Measurements from ENCODE around the gene TMEM260.

Gene TMEM260

GRCh38 chr14:56570295-56570694 is 9.3 kb upstream of the TMEM260 start:
- no peak for DNase-seq (ENCODE audit: extremely low read depth, low read depth)
- TF ChIP-seq CTCF (IDR thresholded peaks at IDR 0.05; ENCODE audit: low read depth, low read length, missing control alignments) = no peak
- no peak overlapping the region for H3K4me3 ChIP-seq (replicated peaks; ENCODE audit: low read depth, low read length)

GRCh38 chr14:56580221-56580711 is 668 bp downstream of the TMEM260 start:
- peak overlapping the region; percentile 99 for H3K4me3 ChIP-seq (replicated peaks; ENCODE audit: low read depth, low read length)
- no peak for TF ChIP-seq CTCF (IDR thresholded peaks at IDR 0.05; ENCODE audit: low read depth, low read length, missing control alignments)
- no peak for DNase-seq (ENCODE audit: extremely low read depth, low read depth)

- no peak for DNase-seq (ENCODE audit: extremely low read depth, low read depth)
- H3K4me3 ChIP-seq (replicated peaks; ENCODE audit: low read depth, low read length) = peak overlapping the region; percentile 99
- TF ChIP-seq CTCF (IDR thresholded peaks at IDR 0.05; ENCODE audit: low read depth, low read length, missing control alignments) = no peak
Observed at GRCh38 chr14:56581041-56581727, 1.6 kb downstream of the TMEM260 start.

GRCh38 chr14:56585461-56586084 is 6.0 kb downstream of the TMEM260 start:
- no peak for DNase-seq (ENCODE audit: extremely low read depth, low read depth)
- TF ChIP-seq CTCF (IDR thresholded peaks at IDR 0.05; ENCODE audit: low read depth, low read length, missing control alignments) = no peak
- no peak overlapping the region for H3K4me3 ChIP-seq (replicated peaks; ENCODE audit: low read depth, low read length)

GRCh38 chr14:56587701-56588100 is 8.1 kb downstream of the TMEM260 start:
- TF ChIP-seq CTCF (IDR thresholded peaks at IDR 0.05; ENCODE audit: low read depth, low read length, missing control alignments) = no peak
- DNase-seq (ENCODE audit: extremely low read depth, low read depth) = no peak
- H3K4me3 ChIP-seq (replicated peaks; ENCODE audit: low read depth, low read length) = no peak overlapping the region

- no peak for DNase-seq (ENCODE audit: extremely low read depth, low read depth)
- no peak overlapping the region for H3K4me3 ChIP-seq (replicated peaks; ENCODE audit: low read depth, low read length)
- TF ChIP-seq CTCF (IDR thresholded peaks at IDR 0.05; ENCODE audit: low read depth, low read length, missing control alignments) = no peak
Observed at GRCh38 chr14:56590535-56590960, 10.9 kb downstream of the TMEM260 start.
